GM19328 (cell line): Measurements from ENCODE around the gene DISC1.

Source experiments
- ATAC-seq: cut with Tn5 transposase; IDR thresholded peaks from one replicate; pipeline ENCODE4 v1.9.1; 2021; ENCODE audit warnings: mild to moderate bottlenecking, moderate library complexity; ENCODE audit not compliant: unreplicated experiment

DISC1 gene

GRCh38 chr1:232018231-232019025 lies 391.8 kb downstream of the DISC1 start:
- ATAC-seq: no peak

DNA sequence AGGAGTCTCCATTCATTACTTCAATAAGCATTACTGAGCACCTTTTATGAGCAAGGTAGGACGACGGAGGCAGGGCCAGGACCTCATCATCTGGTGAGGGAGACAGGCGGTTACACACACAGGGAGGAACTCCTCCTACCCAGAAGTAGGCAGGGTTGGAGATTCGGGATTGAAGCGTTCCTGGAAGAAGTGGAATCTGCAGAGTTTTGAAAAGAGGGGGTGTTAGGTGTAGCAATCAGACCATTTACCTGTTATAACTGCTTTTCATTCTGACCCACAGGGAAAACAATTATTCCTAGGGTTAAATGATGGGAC lies 392.4 kb downstream of the DISC1 start:
- ATAC-seq: no peak

- no peak for ATAC-seq
Measured at GRCh38 chr1:232020352-232020751, 393.8 kb downstream of the DISC1 start.

GRCh38 chr1:232029315-232029714 lies 402.7 kb downstream of the DISC1 start:
- no peak for ATAC-seq

DNA sequence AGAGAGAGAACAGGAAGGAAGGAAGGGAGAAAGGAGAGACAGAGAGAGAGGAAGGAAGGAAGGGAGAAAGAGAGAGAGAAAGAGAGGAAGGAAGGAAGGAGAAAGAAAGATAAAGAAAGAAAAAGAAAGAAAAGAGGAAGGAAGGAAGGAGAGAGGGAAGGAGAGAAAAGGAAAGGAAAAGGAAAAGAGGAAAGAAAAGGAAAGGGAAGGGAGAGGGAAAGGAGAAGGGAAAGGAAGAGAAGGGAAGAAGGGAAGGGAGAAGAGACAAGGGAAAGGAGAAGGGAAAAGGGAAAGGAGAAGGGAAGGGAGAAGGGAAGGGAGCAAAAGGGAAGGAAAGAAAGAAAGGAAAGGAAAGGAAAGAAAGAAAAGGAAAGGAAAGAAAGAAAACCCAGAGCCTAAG lies 404.6 kb downstream of the DISC1 start:
- no peak for ATAC-seq

GRCh38 chr1:232033285-232033684 lies 406.7 kb downstream of the DISC1 start:
- no peak for ATAC-seq

DNA sequence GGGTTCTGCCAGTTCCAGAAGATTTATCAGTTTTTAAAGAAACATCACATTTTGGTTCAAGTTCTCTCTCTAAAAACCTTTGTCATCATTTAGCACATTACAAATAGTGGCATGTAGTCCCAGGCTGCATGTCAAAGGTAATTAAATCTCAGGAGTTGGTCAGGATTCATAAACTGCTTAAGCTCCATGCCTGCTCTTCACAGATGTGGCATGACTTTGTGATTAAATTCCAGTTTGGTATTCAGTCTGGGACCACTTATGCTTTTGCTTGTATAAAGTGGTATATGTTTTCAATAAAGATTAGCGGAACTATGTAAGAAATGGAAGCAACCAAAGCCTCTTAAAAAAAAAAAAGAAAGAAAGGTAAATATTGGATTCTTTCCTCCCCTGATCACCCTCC lies 408.0 kb downstream of the DISC1 start:
- no peak for ATAC-seq

DNA sequence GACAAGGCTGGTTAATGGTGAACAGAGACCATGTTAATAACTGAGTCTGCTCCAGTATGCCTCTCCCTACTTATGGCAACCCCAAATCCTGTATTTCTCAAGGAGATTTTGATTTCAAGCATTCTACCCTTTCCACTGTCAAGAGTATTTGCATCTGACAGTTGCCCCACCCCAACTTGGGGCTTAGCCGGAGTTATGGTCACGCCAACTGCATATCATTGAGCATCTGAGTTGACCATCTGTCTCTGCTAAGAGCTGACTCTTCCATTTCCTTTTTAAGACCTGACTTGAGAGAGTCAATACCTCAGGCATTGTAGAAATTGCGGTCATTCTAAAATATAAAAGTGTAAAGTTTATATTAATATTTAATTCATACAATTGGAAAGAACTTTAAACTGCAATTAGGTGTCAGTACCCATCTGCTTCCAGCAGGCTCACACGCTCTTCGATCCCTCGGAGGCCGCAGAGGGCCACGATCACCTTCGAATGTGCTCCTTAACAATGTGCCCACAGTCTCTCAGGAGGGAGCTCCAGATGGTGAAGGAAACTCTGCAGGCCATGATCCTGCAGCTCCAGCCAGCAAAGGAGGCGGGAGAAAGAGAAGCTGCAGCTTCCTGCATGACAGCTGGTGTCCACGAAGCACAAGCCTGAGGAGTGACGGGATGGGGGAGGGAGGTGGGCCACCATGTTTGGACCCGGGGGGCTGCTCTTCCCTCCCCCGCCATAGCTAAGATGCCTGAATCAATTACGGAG lies 409.8 kb downstream of the DISC1 start:
- no peak for ATAC-seq

GRCh38 chr1:232037774-232038388 lies 411.3 kb downstream of the DISC1 start:
- no peak for ATAC-seq

GRCh38 chr1:232038706-232039677 lies 412.4 kb downstream of the DISC1 start:
- no peak for ATAC-seq

DNA sequence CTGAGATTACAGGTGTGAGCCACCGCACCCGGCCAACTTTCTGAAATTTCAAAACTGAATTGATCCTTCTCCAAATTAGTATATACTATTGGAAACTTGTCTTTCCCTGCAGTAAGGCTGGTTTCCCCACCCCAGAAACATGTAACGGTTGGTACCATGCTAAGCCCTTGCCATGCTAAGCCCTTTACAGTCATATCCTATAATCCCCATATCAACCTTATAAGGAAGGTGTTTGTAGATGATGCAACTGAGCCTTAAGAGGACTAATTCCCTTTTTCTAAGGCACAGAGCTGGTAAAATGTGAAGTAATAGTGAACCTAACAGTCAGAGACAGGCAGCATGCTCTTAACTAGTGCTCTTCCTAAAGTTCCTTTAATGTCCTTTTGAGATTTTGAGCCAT lies 413.7 kb downstream of the DISC1 start:
- no peak for ATAC-seq

DNA sequence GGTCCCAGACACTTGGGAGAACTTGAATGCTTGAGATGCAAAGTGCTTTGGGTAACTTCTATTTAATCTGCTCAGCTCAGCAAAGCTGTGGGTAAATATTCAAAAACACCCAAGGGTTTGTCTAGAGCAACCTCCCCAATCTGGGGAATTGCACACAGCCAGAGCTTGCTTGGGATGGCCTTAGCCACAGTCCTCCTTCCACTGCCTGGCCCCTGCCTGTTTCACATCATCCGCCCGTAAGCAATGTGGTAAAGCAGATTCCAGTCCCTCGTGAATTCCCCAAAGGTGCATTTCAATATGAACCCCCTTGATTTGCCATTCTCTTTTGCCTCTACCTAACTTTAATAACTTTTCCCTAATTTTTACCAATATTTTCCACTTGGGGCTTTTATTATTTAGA lies 418.1 kb downstream of the DISC1 start:
- ATAC-seq: no peak

- no peak for ATAC-seq
Measured at GRCh38 chr1:232045139-232045994, 418.8 kb downstream of the DISC1 start.

DNA sequence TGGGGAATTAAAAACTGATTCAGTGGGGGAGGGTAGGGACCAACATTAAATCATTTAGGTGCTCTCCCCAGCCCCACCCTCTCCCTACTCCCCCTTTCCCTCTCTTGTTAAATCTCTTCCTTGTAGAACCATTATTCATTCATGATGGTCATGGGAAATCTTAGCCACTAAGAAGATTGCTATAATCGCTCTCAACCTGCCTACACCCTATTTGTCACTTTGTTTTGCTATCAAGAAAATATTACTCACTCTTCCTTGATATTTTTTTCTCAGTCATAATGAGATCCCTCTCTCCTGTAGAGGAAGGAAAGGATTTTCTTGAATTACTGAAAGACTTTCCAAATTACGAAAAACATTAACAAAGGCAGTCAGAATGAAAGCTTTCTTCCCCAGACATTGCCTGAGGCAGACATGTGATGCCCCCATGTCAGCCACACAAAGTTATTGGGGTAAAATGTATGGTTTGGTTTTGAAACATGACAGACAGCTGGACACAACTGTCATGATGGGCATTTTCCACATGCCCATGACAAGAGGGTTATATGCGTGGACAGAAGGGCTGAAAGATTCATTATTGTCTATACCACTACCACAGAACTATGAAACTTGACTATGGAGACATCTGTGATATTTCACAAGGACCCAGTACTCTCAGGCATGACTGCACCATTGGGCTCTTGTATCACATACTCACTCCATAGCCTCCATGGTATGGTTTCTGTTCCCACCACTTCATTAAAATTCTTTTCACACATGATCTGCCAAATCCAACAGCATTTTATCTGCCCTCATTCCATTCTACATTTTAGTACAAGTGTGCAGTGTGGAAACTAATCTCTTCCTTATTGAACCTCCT lies 420.1 kb downstream of the DISC1 start:
- ATAC-seq: no peak

DNA sequence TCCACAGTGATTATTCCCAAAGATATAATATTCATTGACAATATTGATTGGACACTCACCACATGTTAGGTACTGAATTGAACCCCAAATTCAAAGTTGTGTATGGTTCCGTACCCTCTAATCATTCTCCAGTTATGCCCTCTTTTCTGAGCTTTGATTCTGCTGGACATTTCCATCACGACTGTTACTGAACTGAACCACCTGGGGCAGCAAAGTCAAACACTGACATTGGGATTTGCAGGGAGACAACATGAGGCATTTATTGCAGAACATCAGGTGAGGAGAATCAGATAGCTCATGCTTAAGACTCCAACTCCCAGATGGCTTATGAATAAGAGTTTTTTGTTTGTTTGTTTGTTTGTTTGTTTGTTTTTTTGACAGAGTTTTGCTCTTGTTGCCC lies 420.9 kb downstream of the DISC1 start:
- ATAC-seq: no peak

- ATAC-seq: no peak
Measured at GRCh38 chr1:232048481-232048880, 421.9 kb downstream of the DISC1 start.

GRCh38 chr1:232049335-232049734 lies 422.7 kb downstream of the DISC1 start:
- ATAC-seq: no peak

- ATAC-seq: no peak
Measured at GRCh38 chr1:232057217-232057895, 430.8 kb downstream of the DISC1 start.

DNA sequence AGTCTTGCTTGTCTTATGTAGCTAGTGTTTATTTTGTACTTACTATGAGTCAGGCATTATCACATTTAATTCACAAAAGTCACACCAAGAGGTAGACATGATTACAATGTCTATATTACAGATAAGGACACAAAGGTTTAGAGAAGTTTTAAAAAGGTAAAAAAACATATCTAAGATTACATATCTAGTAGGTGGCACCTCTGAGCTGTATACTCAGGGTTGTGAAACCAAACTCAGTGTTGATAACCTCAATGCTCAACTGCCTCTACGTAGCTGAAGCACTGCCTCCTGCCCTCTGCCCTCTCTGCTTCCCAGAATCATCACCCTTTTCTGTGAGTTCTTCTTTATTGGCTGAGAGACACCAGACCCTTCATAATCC lies 431.3 kb downstream of the DISC1 start:
- ATAC-seq: no peak
